NB4 (cell line): ENCODE data around the gene INHA.

Experiments
- CTCF ChIP-seq: IDR thresholded peaks from one replicate; pipeline ENCODE4 v1.5.1; 2012; ENCODE audit warnings: low read depth, low read length
- MAX ChIP-seq: IDR thresholded peaks from 2 replicates; pipeline ENCODE4 v1.6.1; 2011; ENCODE audit warnings: low read depth, low read length
- POLR2A ChIP-seq: IDR thresholded peaks from 2 replicates; pipeline ENCODE4 v1.6.1; 2011; ENCODE audit warnings: mild to moderate bottlenecking; ENCODE audit not compliant: insufficient read length; ENCODE audit errors: extremely low read depth

DNA sequence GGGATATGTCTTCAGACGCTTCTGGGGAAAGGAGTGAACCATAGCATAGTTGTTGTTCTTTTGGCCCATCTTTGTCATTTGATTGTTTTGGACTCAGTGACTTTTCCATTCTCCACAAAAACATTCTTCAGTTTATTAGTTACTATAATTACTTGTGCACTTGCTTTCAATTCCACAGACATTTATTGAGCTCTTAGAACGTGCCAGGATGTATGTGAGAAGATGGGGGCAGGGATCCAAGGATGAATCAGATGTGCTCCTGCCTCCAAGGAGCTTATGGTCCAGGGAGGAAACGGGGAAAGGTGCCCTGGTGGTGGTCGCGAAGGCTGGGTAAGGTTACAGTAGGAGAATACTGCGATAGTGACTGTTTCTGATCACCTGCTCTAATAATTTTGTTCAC is 48.4 kb downstream of the INHA start:
- TF ChIP-seq MAX (no peak), CTCF (no peak), POLR2A (no peak)
